ENCODE measurements around the gene MYH13.

Gene MYH13

DNA sequence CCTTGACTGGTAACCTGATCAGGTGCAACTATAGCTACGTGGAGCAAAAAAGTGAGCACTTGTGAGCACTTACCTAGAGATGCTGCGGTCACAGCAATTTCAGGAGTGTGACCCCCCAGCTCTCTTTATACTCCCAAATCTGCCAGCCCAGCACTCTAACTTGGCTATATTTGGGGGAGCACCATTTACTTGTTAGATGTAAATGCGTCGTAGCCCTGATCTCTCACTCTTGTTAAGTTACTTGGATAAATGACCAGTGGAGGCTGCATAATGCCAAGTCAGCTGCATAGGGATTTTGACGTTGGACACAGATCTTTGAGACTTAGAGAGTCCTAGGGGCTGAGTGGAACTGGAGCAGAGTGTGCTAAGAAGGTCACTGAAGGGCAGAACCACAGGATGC is at the start of gene MYH13:
TSS of gene MYH13 (minus strand) at position 101 of the 400 bp plus-strand sequence. CDS start 8,476 bp downstream, outside the sequence.
- DNase-seq (ENCODE audit: low spot score), result no peak

DNA sequence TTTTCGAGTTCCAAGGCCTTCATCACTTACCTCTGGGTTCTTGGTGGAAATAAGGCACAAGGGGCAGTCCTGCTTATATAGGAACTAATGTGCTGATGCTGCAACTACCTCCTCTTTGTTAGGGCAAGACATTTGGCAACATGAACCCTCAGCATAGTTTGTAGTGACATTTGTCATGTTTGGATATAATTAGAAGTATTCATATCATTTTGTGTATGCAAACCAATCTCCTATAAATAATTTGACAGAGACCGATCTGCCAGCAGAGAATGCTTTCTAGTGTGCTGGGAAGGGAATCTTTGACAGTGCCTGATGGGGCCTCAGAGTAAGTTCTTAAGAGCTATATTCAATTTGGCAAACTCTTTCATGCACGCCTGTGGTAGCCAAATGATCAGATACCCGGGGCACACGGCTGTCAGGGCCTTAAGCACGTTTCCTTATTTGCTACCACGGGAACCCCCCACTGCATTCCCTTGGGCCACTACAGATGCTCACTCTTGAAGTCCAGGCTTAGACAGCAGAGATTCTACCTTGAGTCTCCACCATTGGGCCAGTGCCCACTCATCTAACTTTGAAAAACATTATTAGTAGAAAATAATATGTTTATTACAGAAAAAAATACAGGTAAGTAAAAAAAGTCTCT is 49.2 kb upstream of the MYH13 start, which contains the start of gene MYH8:
TSS of gene MYH8 (minus strand) at position 51 of the 643 bp plus-strand sequence. CDS start 1,723 bp downstream, outside the sequence.
- DNase-seq (ENCODE audit: low spot score), result no peak

- DNase-seq (ENCODE audit: low spot score), result no peak
These were observed 48.4 kb upstream of the MYH13 start for GRCh38 chr17:10421211-10421610.

DNA sequence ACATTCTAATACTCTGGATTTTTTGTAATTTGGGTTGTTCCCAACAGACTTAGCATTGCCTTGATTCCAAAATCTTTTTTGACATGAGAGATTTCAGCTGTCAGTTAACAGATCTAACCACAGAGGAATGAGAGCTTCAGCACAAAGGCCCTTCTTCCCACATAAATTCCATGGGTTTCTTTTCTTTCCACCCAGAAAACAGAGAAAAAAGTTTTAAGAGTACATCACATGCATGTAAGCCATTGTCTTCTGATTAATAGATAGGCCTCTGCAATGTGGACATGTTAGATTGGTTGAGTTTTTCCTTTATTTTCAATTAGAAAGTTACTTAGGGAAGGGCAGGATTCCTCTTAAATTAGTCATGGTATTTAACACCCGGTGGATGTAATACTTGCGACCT is 48.0 kb upstream of the MYH13 start:
- DNase-seq (ENCODE audit: low spot score), result no peak

GRCh38 chr17:10417431-10417830 is 44.6 kb upstream of the MYH13 start:
- DNase-seq (ENCODE audit: low spot score), result no peak

DNA sequence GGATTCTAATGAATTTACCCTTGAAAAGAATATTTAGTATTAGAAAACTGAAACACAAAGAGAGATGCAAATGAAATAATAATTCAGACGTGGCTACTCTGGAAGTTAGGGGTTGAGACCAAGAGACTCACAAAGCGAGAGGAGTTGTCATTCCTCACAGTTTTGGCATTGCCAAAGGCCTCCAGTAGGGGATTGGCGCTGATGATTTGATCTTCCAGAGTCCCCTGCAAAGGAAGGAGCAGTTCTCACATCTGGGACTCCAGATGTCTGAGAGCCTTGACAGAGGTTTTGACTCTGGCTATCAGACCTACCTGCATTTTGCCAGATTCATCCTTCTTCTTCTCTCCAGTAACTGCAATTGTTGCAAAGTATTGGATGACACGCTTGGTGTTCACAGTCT is 42.4 kb upstream of the MYH13 start:
- no peak for DNase-seq (ENCODE audit: low spot score)

DNA sequence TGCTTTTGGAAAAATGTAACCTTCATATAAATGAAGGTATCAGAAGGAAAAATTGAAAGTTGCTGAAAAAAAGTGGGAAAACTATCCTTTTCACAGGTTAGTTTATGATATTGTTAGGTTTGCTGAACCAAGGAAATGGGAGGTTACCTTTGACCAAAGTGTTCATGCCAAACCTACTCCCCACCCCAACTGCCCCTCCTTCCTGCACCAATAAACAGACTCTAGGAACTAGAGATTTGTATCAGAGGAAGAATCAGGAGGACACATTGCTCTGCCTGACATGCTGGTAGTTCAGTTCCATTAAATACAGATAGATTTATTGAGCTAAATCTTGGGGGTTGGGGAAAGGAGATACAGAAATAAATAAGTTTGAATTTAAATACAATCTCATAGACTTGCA is 30.8 kb upstream of the MYH13 start:
- no peak for DNase-seq (ENCODE audit: low spot score)

DNA sequence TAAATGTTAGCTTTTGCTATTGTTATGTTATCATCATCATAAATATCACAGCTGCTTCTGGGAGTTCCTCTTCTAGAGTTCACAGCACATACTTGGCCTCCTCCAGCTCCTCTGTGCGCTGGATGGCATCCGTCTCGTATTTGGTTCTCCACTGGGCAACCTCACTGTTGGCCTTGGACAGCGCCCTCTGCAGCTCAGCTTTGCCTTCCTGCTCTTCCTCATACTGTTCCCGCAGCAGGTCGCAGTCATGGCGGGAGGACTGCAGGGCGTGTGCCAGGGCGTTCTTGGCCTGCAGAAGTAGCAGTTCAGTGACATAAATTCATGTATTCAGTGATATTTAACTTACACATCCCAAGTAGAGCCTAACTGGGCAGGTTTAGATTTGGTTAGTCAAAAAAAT is 25.5 kb upstream of the MYH13 start:
- DNase-seq (ENCODE audit: low spot score), result no peak

GRCh38 chr17:10396524-10397163 is 23.8 kb upstream of the MYH13 start:
- no peak for DNase-seq (ENCODE audit: low spot score)

DNA sequence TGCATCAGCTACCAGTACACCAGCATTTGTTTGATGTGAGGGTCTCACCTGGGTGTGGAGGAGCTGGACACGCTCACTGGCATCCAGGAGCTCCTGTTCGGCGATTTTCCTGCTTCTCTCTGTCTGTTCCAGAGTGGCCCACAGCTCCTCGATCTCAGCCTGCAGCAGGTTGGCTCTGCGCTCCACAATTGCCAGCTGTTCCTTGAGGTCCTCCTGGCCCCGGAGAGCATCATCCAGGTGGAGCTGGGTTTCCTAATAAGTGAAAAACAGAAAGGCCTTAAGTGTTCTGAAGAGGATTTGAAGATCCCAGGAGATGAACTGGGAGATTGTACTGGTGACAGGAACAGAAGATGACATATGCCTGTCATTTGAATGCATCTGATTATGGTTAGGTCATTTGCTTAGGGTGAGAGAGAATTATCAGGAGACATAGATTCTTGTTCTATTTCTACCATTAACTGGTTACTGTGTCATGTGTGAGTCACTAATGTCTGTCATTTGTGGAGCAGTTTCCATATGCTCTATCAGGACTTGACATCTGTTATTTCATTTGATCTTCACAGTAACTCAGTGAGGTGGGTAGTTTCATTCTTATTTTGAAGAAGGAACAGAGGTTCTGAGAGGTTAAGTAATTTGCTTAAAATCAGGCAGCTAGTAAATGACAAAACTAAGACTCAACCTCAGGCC is 21.5 kb upstream of the MYH13 start:
- DNase-seq (ENCODE audit: low spot score), result no peak

GRCh38 chr17:10392880-10393279 is 20.1 kb upstream of the MYH13 start:
- no peak for DNase-seq (ENCODE audit: low spot score)

DNA sequence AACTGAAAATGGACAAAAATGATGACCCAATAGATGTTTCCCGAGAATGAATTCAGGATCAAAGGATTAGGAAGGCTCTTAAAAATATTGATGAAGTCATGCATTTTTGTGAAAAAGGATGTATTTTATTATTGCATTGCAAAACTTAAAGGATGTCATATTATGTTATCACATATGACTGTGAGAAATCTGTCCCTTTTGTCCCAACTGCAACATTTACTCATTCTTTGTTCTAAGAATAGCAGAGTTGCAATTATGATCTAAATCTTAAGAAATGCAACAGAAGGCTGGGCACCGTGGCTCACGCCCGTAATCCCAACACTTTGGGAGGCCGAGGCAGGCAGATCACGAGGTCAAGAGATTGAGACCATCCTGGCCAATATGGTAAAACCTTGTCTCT is 13.1 kb upstream of the MYH13 start:
- no peak for DNase-seq (ENCODE audit: low spot score)

GRCh38 chr17:10384175-10384574 is 11.4 kb upstream of the MYH13 start:
- no peak for DNase-seq (ENCODE audit: low spot score)

GRCh38 chr17:10380631-10381408 is 8.0 kb upstream of the MYH13 start:
- DNase-seq (ENCODE audit: low spot score), result no peak

GRCh38 chr17:10370016-10370608 is 2.7 kb downstream of the MYH13 start:
- no peak for DNase-seq (ENCODE audit: low spot score)

- DNase-seq (ENCODE audit: low spot score), result no peak
These were observed 3.6 kb downstream of the MYH13 start for GRCh38 chr17:10369239-10369638.

DNA sequence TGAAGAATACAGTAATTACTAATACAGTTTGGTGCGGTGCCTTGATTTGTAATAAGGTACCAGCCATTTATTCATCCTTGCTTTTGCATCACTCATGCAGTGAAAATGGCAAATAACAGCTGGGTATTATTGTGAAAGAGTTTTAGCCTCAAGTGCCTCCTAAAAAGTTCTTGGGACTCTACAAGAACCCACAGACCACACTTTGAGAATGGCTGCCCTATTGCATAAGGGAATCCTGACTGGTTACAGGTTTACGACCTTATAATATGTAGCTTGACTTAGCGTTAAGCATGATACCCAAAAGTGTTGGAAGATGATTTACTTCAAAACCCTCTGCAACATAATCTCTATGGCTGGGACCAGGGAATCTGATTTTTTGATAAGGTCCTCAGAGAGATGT is 4.2 kb downstream of the MYH13 start:
- DNase-seq (ENCODE audit: low spot score), result no peak

DNA sequence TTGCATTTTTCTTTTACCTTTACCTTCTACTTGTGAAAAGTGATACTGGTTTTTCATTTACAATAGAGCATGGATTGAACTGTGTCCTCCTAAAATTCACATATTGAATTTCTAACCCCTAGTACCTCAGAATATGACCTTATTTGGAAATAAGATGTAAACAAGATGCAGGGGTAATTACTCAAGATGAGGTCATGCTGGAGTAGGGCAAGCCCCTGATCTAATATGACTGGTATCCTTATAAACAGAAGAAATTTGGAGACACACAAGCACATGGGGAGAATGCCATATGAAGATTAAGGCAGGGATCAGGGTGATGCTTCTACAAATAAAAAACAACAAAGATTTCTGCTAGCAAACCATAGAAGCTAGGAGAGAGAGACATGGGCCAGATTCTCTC is 12.2 kb downstream of the MYH13 start:
- DNase-seq (ENCODE audit: low spot score), result no peak

GRCh38 chr17:10357768-10358167 is 15.0 kb downstream of the MYH13 start:
- DNase-seq (ENCODE audit: low spot score), result peak; percentile 10

DNA sequence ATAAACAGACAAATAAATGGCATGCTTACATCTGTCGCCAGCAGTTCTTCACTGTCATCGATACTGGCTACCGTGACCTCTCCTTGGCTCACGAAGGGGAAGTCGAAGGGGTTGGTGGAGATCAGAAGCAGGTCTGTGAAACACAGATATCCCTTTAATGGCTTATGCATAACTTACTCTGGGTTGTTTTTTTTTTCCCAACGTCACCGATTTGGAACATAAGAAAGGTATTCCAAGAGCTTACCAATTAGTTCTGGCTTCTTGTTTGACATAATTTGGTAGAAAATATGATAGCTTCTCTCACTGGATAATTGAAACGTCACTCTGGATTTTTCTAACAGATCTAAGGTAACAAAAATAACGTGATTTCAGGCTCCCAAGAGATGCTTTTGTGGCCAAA is 18.2 kb downstream of the MYH13 start:
- DNase-seq (ENCODE audit: low spot score), result no peak

- DNase-seq (ENCODE audit: low spot score), result peak; percentile 13
These were observed 19.9 kb downstream of the MYH13 start for GRCh38 chr17:10352893-10353292.

- DNase-seq (ENCODE audit: low spot score), result peak; percentile 1
These were observed 23.4 kb downstream of the MYH13 start for GRCh38 chr17:10349403-10349802.
